H1 (cell line): ENCODE measurements around the gene IQCM. TPM values are rescaled to one million over a fixed set of nuclear protein-coding genes. Genes with fewer than 3 reads are reported as not detected.

Source experiments
- CHD2 ChIP-seq: IDR thresholded peaks from 2 replicates; pipeline ENCODE4 v1.6.1; 2012; ENCODE audit warnings: low read length, improper control_type of control experiment
- polyA plus RNA-seq, 7 experiments: library from polyadenylated mRNA; depleted of rRNA in 3 of 7; stranded (reverse) in 5 of 7; unstranded in 2 of 7; fragments of >200 nt in 5 of 7; fragments of 200-250 nt in 2 of 7; gene quantifications; 1 replicate in 5 of 7; 2 replicates in 1 of 7; 4 replicates in 1 of 7; pipeline versions ENCODE4 v1.2.1 to v1.2.3, GENCODE V29; 2011 to 2013; ENCODE audit warnings: missing spikeins in 2 of 7, mixed read lengths in 2 of 7
- total RNA-seq: library from RNA; stranded (reverse); fragmentation: NEBNext Ultra II Directional; extraction: Animal tissue kit (Norgen Biotek cat#: 25700); gene quantifications from 2 replicates; pipeline ENCODE4 v1.2.1, GENCODE V29; 2021

IQCM gene
- total and polyA plus RNA-seq, 2 of the 8 experiments (the other 6 are each of a cell fraction or from before 2014, with no cell fraction given) = not detected

DNA sequence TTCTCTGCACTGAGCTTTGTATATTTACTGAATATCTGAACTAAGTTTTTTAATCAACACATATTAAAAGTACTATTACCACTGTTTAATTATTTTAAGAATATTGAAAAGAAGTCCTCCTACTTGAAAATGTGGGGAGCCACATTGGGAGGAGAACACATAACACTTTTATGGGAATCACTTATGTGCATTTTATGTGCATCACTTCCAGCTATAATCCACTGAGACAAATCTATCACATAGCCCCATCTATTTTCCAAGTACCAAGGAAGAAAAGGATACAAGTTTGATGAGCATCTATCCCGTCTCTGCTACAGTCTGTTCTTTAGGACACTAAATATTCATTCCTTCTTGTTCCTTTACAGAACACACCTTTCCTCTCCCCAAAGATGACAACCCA lies 87.2 kb downstream of the IQCM start (continued):
- TF ChIP-seq CHD2 = no peak
